ENCODE measurements around the gene PTGR3. TPM values are rescaled to one million over a fixed set of nuclear protein-coding genes. Genes with fewer than 3 reads are reported as not detected.
"Not testable (repeated sequence)": the region's sequence is repeated elsewhere in the genome, so short reads cannot be mapped to it uniquely, and the experiment has no call there.

Gene PTGR3
- total and polyA plus RNA-seq, 4 donors = 8.8 to 28.6 (median 13.2) TPM

DNA sequence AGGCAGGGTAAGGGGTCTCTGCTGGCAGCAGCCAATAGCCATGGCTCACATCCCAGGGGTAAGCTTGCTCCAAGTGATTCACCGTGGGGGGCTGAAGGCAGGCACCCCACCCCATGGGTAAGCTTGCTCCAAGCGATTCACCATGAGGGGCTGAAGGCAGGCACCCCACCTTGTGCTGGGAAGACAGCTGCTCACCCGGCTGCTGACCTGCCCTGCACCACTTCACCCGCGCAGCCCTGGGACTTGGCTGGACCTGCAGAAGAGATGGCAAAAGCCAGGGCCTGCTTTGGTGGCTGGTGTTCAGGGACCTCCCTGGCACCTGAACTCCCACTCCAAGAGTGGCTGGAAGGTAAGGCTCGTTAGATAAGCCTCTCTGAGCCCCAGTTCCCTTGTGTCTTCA lies 19.2 kb downstream of the PTGR3 start:
- ATAC-seq (ENCODE audit: low FRiP score) (no peak), DNase-seq (no peak)
- Histone ChIP-seq H3K36me3 (ENCODE audit: control insufficient read depth in 1 of 2, insufficient read depth in 2 of 2, low read length in 1 of 2) (no peaks in the 10 kb centered on the region), H3K27me3 (ENCODE audit: control insufficient read depth in 1 of 2, insufficient read depth in 2 of 2, low read length in 1 of 2) (no peaks in the 10 kb centered on the region), H3K4me3 (ENCODE audit: low read length in 2 of 2) (no peak overlapping the region), H3K27ac (ENCODE audit: low read depth in 1 of 2, low read length in 2 of 2) (no peak overlapping the region), H3K9me3 (ENCODE audit: control insufficient read depth, low read length) (no peaks in the 10 kb centered on the region), H3K4me1 (ENCODE audit: control insufficient read depth in 1 of 2, insufficient read depth in 2 of 2, low read length in 2 of 2) (no peaks in the 10 kb centered on the region)
- 95 to 96% methylated on average over 6 of the region's 6 CpGs for WGBS, 2 donors
- intact Hi-C loops (cut with DNase I) = no loop called here

DNA sequence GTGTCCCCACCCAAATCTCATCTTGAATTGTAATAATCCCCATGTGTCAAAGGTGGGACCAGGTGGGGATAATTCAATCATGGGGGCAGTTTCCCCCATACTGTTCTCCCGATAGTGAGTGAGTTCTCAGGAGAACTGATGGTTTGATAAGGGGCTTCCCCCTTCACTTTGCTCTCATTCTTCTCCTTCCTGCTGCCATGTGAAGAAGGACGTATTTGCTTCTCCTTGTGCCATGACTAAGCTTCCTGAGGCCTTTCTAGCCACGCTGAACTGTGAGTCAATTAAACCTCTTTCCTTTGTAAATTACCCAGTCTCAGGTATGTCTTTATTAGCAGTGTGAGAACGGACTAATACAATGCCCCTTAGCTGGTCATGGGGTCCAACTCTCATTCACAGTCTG lies 21.2 kb downstream of the PTGR3 start:
- intact Hi-C loops (cut with DNase I); H3K27ac ChIP-seq (ENCODE audit: low read depth in 1 of 2, low read length in 2 of 2); DNase-seq; H3K4me1 ChIP-seq (ENCODE audit: control insufficient read depth in 1 of 2, insufficient read depth in 2 of 2, low read length in 2 of 2); ATAC-seq (ENCODE audit: low FRiP score); H3K36me3 ChIP-seq (ENCODE audit: control insufficient read depth in 1 of 2, insufficient read depth in 2 of 2, low read length in 1 of 2); H3K27me3 ChIP-seq (ENCODE audit: control insufficient read depth in 1 of 2, insufficient read depth in 2 of 2, low read length in 1 of 2); H3K9me3 ChIP-seq (ENCODE audit: control insufficient read depth, low read length); H3K4me3 ChIP-seq (ENCODE audit: low read length in 2 of 2): not testable (repeated sequence)
- 95 to 96% methylated on average over 4 of the region's 4 CpGs for WGBS, 2 donors

- ATAC-seq (ENCODE audit: low FRiP score) (no peak), DNase-seq (no peak)
- intact Hi-C loops (cut with DNase I) = no loop called here
These were observed 23.5 kb downstream of the PTGR3 start for GRCh38 chr18:75185460-75185859.

DNA sequence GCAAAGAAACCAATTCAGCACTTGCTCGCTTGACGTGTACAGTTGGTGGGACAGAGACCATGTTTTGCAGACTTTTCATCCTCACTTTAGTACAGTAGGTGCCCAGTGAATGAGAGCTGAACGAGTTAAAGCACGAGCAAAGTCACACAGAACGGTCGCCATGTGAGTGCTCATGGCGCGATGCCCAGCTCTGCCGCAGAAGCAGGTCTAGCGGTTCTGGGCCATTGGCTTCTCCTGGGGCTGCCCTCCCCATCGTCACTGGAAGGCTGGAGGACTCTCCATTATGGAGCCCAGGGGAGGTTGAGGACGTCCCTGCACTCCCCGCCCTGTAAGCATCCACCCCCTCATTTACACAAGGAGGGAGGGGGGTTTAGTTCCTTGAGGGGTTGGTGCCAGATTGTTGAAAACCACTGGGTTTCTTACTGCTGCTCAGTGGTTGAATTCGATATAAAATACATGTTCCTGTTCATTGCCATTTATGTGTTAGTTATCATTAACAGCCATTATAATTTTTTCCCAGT lies 24.9 kb downstream of the PTGR3 start:
- DNase-seq = no peak
- ATAC-seq (ENCODE audit: low FRiP score) = no peak
- intact Hi-C loops (cut with DNase I) = no loop called here
- H3K4me1 ChIP-seq (ENCODE audit: control insufficient read depth in 1 of 2, insufficient read depth in 2 of 2, low read length in 2 of 2) = no peaks in the 10 kb centered on the region
- no peak overlapping the region for H3K27ac ChIP-seq (ENCODE audit: low read depth in 1 of 2, low read length in 2 of 2)
- H3K27me3 ChIP-seq (ENCODE audit: control insufficient read depth in 1 of 2, insufficient read depth in 2 of 2, low read length in 1 of 2) = no peaks in the 10 kb centered on the region
- no peak overlapping the region for H3K4me3 ChIP-seq (ENCODE audit: low read length in 2 of 2)
- H3K9me3 ChIP-seq (ENCODE audit: control insufficient read depth, low read length) = peaks cover 1% of the 10 kb centered on the region
- WGBS, 2 donors = 87 to 91% methylated on average over 14 of the region's 14 CpGs
- H3K36me3 ChIP-seq (ENCODE audit: control insufficient read depth in 1 of 2, insufficient read depth in 2 of 2, low read length in 1 of 2) = no peaks in the 10 kb centered on the region

More at GRCh38 chr18:75185460-75185859, 23.5 kb downstream of the PTGR3 start:
- Histone ChIP-seq H3K4me3 (ENCODE audit: low read length in 2 of 2) (no peak overlapping the region), H3K4me1 (ENCODE audit: control insufficient read depth in 1 of 2, insufficient read depth in 2 of 2, low read length in 2 of 2) (no peaks in the 10 kb centered on the region), H3K9me3 (ENCODE audit: control insufficient read depth, low read length) (peaks cover 1% of the 10 kb centered on the region), H3K27ac (ENCODE audit: low read depth in 1 of 2, low read length in 2 of 2) (no peak overlapping the region), H3K36me3 (ENCODE audit: control insufficient read depth in 1 of 2, insufficient read depth in 2 of 2, low read length in 1 of 2) (no peaks in the 10 kb centered on the region), H3K27me3 (ENCODE audit: control insufficient read depth in 1 of 2, insufficient read depth in 2 of 2, low read length in 1 of 2) (no peaks in the 10 kb centered on the region)
- WGBS, 2 donors = 68 to 81% methylated on average over 3 of the region's 3 CpGs

DNA sequence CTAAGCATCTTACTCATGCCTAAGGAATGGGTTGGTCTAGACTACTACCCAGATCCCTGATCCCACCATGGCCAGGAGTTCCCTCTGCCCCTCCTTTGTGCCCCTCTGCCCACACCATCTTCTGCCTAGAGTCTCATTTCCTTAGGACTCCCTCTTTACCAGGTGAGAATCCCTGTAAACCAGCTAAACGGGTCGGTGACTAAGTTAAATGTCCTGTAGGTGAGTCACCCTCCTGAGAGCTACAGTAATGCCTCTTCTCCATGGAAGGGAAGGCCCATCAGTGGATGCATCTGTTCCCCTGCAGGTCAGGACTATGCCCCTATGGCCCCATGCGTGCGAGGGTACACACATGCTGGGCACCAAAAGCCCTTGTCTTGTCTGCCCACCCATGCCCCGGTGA lies 25.4 kb downstream of the PTGR3 start:
- Histone ChIP-seq H3K4me3 (ENCODE audit: low read length in 2 of 2) (no peak overlapping the region), H3K36me3 (ENCODE audit: control insufficient read depth in 1 of 2, insufficient read depth in 2 of 2, low read length in 1 of 2) (no peaks in the 10 kb centered on the region), H3K27ac (ENCODE audit: low read depth in 1 of 2, low read length in 2 of 2) (no peak overlapping the region), H3K27me3 (ENCODE audit: control insufficient read depth in 1 of 2, insufficient read depth in 2 of 2, low read length in 1 of 2) (no peaks in the 10 kb centered on the region), H3K9me3 (ENCODE audit: control insufficient read depth, low read length) (peaks cover 1% of the 10 kb centered on the region), H3K4me1 (ENCODE audit: control insufficient read depth in 1 of 2, insufficient read depth in 2 of 2, low read length in 2 of 2) (no peaks in the 10 kb centered on the region)
- 86 to 89% methylated on average over 5 of the region's 5 CpGs for WGBS, 2 donors
- ATAC-seq (ENCODE audit: low FRiP score) (no peak), DNase-seq (no peak)
- intact Hi-C loops (cut with DNase I) = no loop called here

DNA sequence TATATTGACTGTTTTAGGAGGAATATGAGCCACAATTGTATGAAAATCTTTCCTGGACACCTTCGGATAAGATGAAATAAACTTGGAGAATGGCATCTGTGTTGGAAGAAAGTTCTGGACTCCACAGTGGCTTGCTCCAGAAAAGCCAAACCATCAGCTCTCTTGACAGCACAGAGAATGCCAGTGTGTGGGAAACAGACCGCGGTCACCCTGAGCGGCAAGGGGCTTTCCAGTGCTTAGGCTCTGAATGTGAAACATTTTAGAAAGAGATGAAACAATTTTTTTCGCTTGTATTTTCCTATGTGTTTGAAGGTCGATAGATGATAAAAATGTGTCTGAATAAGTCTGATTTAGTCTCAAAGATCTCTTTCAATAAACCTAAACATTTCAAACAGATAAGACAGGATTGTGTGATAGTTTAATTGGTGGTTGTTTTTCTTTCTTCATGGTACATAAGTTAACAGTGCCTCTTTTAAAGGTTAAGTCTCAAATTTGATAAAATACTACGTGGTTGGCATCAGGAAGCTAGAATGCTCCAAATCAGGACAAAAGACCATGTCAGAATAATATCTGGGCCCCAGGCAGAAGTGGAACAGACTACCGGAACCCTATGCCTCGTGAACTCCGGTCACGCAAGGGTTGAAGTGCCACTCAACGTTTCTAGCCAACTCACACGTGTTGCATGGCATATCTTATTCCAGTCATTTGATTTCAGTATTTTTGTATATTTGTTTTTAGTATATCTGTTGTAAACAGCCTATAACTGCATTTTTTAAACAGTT lies 28.9 kb downstream of the PTGR3 start:
- H3K4me1 ChIP-seq (ENCODE audit: control insufficient read depth in 1 of 2, insufficient read depth in 2 of 2, low read length in 2 of 2) = no peaks in the 10 kb centered on the region
- intact Hi-C loops (cut with DNase I) = no loop called here
- ATAC-seq (ENCODE audit: low FRiP score) (no peak), DNase-seq (no peak)
- no peak overlapping the region for H3K4me3 ChIP-seq (ENCODE audit: low read length in 2 of 2)
- no peak overlapping the region for H3K27ac ChIP-seq (ENCODE audit: low read depth in 1 of 2, low read length in 2 of 2)
- peaks cover 1% of the 10 kb centered on the region for H3K9me3 ChIP-seq (ENCODE audit: control insufficient read depth, low read length)
- no peaks in the 10 kb centered on the region for H3K27me3 ChIP-seq (ENCODE audit: control insufficient read depth in 1 of 2, insufficient read depth in 2 of 2, low read length in 1 of 2)
- WGBS, 2 donors = 78% methylated on average over 13 of the region's 13 CpGs
- H3K36me3 ChIP-seq (ENCODE audit: control insufficient read depth in 1 of 2, insufficient read depth in 2 of 2, low read length in 1 of 2) = no peaks in the 10 kb centered on the region

DNA sequence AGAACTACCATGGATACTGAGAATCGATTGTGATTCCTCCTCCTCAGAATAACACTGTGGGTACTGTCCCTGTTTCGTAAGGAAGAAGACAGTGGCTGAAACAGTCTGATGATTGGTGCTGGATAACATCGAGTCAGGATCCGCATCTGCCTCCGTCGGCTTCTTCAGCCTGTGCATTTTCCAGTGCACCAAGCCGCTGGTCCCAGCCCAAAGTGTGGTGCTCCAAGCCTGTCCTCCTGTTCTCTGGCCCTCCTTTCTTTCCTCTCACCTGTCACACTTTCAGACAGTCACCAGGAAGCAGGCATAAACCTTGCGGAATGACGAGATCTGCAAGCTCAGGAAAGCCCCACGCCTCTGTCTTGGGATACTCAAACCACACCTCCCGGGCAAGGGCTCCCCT lies 30.6 kb downstream of the PTGR3 start:
- Histone ChIP-seq H3K27ac (ENCODE audit: low read depth in 1 of 2, low read length in 2 of 2) (no peak overlapping the region), H3K9me3 (ENCODE audit: control insufficient read depth, low read length) (no peaks in the 10 kb centered on the region), H3K27me3 (ENCODE audit: control insufficient read depth in 1 of 2, insufficient read depth in 2 of 2, low read length in 1 of 2) (no peaks in the 10 kb centered on the region), H3K36me3 (ENCODE audit: control insufficient read depth in 1 of 2, insufficient read depth in 2 of 2, low read length in 1 of 2) (no peaks in the 10 kb centered on the region), H3K4me1 (ENCODE audit: control insufficient read depth in 1 of 2, insufficient read depth in 2 of 2, low read length in 2 of 2) (no peaks in the 10 kb centered on the region), H3K4me3 (ENCODE audit: low read length in 2 of 2) (no peak overlapping the region)
- intact Hi-C loops (cut with DNase I) = no loop called here
- 93 to 97% methylated on average over 11 of the region's 11 CpGs for WGBS, 2 donors
- DNase-seq (no peak), ATAC-seq (ENCODE audit: low FRiP score) (no peak)

DNA sequence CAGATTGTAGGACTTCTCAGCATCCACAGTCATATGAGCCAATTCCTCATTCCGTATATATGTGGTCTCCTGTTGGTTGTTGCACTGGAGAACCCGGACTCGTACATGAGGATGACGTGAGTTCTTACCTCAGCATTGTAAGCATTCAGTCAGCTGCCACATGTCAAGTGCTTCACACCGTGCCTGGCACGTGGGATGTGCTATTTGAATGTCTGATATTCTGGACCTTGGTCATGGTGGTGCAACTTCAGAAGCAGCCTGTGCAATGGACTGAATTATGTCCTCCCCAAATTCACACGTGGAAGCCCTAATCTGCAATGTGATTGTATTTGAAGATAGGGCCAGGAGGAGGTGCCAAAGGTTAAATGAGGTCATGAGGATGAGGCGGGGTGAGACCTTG lies 32.1 kb downstream of the PTGR3 start:
- H3K27me3 ChIP-seq (ENCODE audit: control insufficient read depth in 1 of 2, insufficient read depth in 2 of 2, low read length in 1 of 2) = no peaks in the 10 kb centered on the region
- ATAC-seq (ENCODE audit: low FRiP score) = no peak
- H3K36me3 ChIP-seq (ENCODE audit: control insufficient read depth in 1 of 2, insufficient read depth in 2 of 2, low read length in 1 of 2) = no peaks in the 10 kb centered on the region
- H3K4me1 ChIP-seq (ENCODE audit: control insufficient read depth in 1 of 2, insufficient read depth in 2 of 2, low read length in 2 of 2) = no peaks in the 10 kb centered on the region
- intact Hi-C loops (cut with DNase I) = no loop called here
- no peaks in the 10 kb centered on the region for H3K9me3 ChIP-seq (ENCODE audit: control insufficient read depth, low read length)
- WGBS, 2 donors = 87 to 88% methylated on average over 8 of the region's 8 CpGs
- DNase-seq = no peak
- no peak overlapping the region for H3K27ac ChIP-seq (ENCODE audit: low read depth in 1 of 2, low read length in 2 of 2)
- no peak overlapping the region for H3K4me3 ChIP-seq (ENCODE audit: low read length in 2 of 2)

DNA sequence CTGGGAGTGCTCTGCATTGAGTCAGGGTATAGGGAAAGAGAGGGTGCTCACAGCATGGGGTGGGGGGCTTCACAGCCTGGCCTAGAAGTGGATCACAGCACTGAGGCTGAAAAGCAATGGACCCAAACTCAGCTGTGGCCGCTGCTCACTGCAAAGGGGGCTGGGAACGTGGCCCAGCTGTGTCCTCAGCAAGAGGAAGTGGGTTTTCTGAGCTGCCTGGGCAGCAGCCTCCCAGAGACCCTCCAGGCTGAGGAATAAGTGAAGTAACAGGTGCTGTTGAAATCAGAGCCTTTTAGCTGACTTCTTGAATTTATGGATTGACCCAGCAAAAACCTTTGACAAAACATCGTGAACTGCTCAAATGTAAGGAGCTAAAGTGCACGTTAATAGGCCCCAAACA lies 35.2 kb downstream of the PTGR3 start:
- H3K4me3 ChIP-seq (ENCODE audit: low read length in 2 of 2) = no peak overlapping the region
- WGBS, 2 donors = 72% methylated on average over 4 of the region's 4 CpGs
- DNase-seq (no peak), ATAC-seq (ENCODE audit: low FRiP score) (no peak)
- no peaks in the 10 kb centered on the region for H3K36me3 ChIP-seq (ENCODE audit: control insufficient read depth in 1 of 2, insufficient read depth in 2 of 2, low read length in 1 of 2)
- H3K4me1 ChIP-seq (ENCODE audit: control insufficient read depth in 1 of 2, insufficient read depth in 2 of 2, low read length in 2 of 2) = no peaks in the 10 kb centered on the region
- H3K9me3 ChIP-seq (ENCODE audit: control insufficient read depth, low read length) = peaks cover 2% of the 10 kb centered on the region
- H3K27me3 ChIP-seq (ENCODE audit: control insufficient read depth in 1 of 2, insufficient read depth in 2 of 2, low read length in 1 of 2) = no peaks in the 10 kb centered on the region
- H3K27ac ChIP-seq (ENCODE audit: low read depth in 1 of 2, low read length in 2 of 2) = no peak overlapping the region
- intact Hi-C loops (cut with DNase I) = no loop called here

Measured in aorta (tissue), 5 donors.